Measurements from ENCODE around the gene TPP2.

Gene TPP2

DNA sequence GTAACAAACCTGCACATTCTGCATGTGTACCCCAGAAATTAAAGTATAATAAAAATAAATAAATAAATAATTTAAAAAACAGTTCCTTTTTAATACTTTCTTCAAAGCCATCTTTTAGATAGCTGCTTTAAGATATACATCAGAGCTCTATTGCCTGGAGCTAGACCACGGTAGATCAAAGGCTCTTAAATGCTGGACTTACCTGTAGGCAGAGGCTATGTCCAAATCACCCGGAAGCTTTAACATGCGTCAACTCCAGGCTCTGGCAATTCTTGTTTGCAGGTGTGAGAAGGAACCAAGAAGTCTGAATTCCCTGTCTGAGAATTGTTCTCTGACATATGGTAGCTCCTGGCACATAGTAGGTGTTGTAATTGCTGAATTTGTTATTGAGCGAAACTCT lies 99.7 kb downstream of the TPP2 start:
- DNase-seq: no peak

DNA sequence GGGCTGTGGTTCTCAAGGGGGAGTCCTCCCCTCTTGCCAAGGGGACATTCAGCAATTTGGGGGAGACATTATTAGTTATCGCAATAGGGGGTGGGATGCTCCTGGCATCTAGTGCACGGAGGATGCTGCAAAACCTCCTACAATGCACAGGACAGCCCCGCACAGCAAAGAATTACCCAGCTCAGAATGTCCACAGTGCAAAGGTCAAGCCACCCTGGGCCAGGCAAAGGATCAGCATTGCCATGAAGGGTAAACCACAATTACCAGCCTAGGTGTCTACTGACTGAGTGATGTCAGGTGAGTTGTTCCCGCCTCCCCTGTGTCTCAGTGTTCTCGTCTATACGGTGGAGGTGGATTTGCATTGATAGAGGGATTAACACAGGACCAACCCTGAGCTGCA lies 100.5 kb downstream of the TPP2 start:
- no peak for DNase-seq

DNA sequence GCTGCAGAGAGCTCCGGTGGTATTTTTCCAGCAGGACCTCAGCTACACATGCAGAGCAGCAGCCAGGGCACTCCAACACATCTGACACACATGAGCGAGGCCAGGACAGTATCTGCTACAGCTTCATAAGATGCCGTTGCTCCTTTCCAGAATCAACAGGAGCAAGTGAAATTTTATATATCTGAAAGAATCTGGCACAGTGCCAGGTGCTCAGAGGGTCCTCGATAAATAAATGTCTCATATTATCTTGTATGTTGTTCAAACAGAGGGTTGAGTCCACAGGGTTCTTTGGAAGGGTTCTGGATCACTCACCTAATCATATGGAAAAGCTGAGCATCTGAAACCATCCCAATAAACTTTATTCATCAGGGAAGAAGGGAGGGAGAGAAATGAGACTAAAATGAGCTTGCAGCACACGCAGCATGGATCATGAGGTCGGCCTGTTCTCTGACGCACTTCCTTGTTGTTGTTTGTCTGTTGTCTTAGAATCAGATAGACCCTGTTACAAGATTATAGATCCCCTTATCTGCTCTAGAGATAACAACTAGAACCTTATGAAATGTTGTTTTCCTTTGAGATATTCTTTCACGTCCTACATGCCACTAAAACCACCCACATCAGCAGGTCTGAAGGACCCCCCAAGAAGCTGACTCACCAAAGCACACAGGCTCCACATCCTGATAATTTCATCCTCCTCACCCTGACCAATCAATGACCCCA lies 101.3 kb downstream of the TPP2 start:
- no peak for DNase-seq

DNA sequence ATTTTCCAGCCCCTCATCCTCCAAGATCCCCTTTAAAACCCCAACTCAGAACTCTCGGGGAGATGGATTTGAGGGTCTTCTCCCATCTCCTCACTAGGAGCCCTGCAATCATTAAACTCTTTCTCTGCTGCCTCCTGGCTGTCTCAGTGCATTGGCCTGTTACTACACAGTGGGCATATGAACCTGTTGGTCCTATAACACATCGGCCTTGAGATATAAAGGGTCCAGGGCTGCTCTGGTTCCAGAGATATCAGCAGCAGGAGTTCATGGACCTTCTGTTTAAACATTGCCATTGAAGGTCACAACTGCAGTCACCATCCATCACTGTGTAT lies 101.8 kb downstream of the TPP2 start:
- DNase-seq: no peak

DNA sequence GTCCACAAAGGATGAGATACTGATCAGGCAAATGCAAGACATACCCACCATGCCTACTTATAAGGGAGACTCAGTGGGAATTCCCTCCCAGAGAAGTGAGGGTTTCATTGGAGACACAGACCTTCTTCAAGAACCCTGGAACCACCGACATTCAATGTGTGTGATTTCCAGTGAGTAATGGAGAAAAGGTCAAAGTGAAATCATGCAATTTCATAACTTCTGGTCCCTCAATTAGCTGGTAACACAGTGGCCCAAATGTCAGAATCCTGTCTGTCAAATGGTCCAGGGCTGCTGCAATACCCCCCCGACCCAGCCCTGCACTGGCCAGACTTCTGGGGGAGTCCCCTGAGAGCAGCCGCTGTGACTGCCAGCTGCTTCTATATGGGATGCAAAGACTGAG lies 102.7 kb downstream of the TPP2 start:
- no peak for DNase-seq

DNA sequence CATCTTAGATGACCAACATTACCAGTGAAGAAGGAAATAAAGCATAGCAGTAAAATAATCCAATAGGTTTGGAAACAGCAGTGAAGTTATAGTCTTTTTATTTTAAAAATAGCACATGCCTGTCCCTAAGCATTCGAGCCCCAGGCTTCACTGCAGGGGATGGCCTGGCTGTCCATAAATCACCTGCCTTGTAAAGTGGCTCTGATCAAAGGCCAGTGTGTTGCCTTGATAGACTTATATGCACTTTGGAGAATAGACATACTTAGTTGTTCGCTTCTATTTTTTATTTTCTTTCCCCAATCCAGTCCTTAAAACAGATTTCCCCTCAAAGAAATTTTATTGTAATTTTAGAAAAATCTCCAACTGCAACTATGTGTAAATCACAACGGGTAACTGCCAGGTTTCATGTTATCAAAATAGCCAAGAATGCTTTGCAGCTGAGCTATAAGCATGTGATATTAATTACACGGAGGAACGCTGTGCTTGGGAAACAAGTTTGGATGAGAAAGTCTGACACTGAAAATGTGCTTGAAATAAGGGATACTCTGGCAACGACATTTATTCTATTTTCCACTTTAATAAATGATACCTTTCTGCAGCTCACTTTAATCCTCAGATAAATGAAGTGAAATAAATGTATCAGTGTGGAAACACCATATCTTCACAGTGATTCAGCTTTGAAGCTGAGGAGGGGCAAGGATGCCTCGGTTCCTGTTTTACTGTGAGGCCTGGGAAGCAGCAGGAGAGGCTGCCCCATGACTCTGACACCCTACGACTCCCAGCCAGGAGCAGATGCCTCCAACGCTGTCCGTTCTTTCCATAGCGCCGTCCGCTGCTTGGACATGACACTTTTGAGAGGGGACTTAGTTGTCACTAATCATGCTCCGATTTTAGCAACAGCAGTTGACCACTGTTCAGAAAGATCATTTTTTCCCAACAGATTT lies 103.6 kb downstream of the TPP2 start:
- peak; percentile 40 for DNase-seq

DNA sequence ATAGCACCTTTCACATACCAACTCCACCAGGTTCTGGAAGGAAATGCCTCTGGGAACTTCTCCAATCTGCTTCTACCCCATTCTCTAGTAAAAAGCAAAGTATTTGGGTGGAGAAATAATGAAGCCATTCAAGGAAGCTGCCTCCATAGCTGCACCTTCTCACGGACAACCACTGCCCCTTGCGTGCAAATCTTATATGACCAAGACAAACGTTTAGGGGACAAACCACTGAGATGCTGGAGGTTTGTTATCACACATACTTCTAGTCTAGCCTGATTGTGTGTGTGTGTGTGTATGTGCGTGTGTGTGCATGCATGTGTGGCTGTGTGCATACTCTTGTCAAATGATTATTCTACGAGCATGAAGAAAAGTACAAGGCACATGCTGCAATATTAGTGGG lies 104.5 kb downstream of the TPP2 start:
- no peak for DNase-seq

DNA sequence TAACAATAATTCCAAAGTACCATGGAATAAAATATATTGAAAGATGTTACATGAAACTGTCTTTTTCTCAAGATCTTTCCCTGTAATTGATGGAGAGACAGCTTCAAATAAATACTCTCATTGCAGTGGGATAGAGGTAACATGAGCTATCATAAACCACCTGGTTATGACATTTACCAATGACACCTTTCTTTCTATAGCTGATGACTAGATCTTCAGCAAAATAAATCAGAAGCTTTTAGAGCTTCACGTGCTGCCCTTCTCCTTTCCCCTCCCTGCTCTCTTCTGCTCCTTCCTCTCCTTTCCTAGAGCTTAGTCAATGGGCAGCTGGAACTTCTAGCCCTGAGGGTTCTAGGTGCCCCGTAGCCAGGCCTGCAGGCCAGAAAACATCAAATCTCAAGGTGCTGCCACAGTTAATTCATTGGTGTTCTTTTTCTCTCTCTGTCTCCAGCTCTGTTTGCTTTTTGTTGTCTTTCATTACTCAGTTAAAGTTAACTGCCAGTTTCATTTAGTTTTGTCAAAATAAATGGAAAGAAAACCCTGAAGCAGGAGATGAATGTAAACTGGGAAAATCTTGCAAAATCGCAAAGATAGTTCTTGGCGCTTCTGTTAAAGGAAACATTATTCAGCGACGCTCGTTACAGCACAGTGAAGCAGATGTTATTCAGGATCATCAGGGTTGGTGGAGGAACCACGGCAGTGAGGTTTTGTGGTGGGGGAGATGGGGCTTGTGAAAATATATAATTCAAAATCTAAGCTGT lies 106.4 kb downstream of the TPP2 start:
- peak; percentile 65 for DNase-seq

DNA sequence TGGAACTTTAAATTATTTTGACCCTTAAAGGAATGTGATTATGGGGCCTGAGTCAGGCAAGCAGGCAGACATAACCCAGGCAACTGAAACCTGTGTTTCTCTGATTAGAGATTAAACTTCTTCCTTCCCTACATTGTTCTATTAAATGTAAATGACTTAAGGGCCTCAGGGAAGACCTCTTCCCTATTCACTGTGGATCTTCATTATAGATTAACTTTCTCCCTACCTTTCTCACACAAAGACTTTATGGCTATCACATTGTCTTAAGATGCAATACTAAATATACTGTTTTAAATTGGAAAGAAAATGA lies 106.9 kb downstream of the TPP2 start:
- DNase-seq: no peak

DNA sequence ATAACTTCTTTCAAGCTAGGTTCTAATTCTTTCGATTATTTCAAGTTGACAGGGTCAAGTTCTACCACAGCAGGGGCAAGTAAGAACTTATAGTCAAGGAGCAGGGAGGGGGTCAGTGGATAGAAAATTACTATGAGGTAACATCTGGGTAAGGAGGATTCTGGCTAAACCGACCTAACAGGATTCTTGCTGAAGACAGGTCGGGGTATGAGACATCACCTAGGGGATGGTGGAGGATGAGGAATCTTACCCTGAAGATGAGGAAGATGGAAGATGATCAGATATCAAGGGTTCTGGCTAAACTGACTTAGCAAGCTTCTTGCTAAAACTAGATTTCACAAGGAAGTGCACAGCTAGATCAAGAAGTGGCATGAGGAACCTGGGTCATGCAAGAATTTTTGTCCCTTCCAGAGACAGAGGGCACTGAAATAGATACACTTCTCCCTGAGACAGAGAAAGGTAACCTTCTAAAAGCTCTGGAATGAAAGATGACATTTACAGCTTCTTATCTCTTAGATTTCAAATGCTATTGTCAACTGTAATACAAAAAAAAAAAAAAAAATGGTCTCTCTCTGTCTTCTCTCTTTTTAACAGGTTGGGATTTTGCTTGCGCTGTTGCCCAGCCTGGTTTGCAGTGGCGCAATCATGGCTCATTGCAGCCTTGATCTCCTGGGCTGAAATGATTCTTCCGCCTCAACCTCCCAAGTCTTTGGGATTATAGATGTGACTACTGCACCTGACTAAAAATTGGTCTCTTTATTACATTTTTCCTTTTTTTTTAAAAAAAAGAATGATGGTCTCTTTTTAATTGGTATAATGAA lies 107.7 kb downstream of the TPP2 start:
- no peak for DNase-seq

DNA sequence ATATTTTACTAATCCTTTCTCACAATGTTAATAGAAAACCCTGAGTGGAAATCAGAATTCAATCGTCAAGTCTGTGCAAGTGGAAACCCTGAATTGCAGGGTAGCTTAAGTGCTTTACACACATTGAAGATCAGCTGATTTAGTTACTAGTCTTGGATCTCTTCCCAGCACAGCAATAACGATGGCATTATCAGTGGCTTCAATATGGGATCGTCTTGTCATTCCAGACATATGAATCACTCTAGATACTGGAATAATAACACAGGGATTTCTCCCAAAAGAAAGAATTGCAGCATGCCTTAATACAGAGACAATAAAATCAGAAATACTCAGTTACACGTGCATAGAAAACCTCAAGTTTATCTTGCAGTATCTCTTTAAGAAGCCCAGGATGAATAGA lies 110.7 kb downstream of the TPP2 start:
- peak; percentile 95 for DNase-seq

DNA sequence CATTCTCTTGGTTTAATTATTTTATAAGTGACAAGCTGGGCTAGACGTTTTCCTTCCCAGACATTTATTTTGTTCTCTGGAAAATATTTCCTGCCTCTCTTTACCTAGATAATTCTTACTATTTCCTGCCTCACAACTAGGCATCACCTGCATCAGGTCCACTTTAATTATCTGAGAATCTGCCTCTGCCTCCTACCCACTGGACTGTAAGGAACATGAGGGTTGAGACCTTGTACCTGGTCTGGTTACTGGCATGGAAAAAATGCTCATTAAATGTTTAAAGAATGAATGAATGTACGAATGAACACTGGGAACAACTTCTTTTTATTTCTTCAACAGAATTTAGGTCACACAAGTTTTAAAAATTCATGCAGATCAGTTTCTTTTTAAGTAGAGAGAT lies 111.4 kb downstream of the TPP2 start:
- no peak for DNase-seq

DNA sequence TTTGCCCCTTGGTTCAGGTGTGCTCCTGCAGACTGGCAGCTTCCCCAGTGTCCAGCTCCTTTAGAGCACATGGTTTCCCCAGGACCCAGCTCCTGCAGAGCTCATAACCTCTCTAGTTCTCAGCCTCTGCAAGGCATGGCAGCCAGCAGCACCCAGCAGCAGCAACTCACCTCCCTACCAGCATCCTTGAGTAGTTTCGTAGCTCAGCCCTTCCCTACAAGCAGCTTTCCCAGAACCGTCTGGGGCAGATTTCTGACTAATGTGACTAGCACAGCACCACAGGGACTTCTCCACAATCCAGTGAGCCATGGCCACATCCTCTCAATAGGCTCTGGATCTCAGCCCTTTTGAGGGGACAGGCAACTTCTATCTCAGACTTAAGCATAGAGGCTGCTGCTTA lies 112.2 kb downstream of the TPP2 start:
- DNase-seq: no peak

DNA sequence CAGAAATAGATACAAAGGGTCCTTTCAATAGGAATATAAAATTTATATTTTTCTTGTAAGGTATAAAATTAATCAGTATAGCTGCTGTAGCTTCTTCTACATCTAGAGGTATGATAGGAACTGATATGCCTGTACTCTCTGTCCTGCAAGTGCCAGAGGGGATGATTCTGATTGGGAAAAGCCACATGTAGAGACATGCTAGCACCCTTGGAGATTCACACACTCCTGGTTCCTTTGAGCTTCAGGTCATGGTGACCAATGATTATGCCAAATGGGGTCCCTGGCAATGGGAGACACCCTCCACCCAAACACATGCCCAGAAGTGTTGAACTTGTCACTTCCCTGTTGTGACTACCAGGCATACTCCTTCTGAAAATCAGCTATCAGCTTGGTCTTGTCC lies 112.8 kb downstream of the TPP2 start:
- no peak for DNase-seq

DNA sequence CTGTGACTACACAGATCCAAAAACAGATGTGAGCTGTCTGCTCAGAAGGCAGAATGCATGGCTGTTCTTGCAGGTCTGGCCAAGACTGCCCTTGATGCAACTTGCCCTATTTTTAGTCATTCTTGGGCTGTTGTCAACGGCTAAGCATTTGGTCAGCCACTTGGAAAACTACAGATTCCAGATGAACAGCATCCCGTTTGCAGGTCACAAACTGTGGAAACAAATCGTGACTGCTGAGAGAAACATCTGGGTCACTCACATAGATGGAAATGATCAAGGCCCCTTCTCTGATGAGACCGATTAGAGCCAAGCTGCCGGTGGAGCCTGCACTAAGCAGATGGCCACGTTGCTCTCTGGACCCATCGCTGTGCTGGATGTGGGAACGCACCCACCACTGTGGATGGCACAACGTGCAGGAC lies 113.5 kb downstream of the TPP2 start:
- no peak for DNase-seq

DNA sequence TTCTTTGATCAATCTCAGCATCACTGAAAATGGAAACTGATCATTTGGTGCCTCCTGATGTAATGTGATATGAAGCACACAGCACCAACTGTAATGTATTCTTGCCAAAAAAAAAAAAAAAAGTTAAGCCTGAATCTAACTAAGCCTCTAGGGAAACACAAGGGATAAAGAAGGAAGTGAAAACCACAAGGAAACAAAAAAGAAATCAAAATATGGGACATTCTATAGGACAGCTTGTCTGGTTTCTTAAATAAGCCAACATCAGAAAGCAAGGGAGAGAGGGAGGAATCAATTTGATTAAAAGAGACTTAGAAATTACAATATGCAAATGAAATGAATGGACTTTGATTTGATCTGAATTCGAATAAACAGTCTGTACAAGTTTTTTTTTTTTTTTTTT lies 118.7 kb downstream of the TPP2 start:
- no peak for DNase-seq

DNA sequence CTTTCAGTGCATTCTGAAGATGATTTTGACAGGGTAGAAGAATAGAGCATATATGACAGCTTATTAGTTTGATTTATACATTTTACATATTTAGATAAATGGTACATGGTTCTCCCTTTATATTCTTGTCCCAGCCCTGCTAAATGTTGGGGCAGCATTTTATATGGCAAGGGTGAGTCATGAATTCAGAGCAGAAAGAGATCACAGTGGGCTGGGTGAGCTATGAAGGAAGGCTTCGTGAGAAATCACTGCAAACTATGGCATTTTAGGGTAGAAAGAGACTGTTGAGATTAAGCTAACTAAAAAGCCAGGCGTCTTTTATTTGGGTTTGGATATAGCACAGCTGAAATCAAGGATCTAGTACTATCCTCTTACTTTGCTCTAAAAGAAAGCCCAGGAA lies 122.0 kb downstream of the TPP2 start:
- DNase-seq: no peak

DNA sequence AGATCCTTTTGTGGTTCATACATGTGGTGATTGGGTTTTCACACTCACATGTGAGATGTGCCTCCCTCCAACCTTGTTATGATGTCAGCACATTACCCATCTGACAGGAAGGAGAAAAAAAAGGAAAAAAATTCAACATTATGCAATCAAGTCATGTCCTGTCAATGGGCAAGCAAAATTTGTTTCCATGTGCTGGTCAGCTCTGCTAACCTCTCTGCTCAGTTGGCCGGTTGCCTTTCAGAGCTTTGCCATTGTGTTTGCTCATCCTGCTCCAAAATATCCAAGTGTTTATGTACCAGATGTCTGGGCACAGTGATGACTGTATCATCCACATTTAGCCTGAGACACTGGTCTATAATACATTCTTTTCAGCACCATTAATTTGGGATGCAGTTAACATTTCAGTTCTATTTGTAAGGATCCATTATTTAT lies 125.0 kb downstream of the TPP2 start:
- DNase-seq: no peak

DNA sequence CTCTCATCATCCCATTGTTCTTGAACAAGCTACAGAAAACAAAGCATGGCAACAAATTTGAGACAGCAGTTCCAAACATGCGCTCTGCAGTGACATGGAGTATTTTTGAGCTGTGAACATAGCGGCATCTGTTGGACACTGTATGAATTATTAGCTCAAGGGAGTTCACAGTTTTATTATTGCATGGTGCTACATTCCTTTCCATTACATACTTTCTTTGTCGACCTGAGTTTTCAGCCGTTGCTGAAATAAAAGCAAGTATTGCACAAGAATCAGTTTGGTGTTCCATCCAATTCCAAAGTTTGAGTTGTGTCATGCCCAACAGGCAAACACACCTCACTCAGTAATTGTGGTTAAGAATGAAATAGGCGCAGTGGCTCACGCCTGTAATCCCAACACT lies 128.1 kb downstream of the TPP2 start:
- DNase-seq: peak; percentile 68

DNA sequence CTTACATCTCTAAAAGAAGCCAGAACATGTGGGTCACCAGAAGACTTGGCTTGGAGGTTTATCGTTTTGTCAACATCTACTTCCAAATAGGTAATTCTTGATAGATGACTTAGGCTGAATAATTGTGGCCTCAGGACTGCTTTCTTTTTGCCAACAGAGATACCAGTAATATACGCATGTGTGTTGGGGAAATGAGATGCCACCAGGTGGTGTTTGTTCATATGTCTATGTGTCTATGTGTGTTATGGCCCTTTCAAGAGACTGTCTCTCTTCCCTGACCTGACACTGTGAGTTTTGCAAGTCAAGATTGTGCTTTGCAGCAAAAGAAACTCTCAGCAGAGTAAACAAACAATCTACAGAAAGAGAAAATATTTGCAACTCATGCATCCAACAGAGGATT lies 129.6 kb downstream of the TPP2 start:
- DNase-seq: no peak
